Activated CD4-positive, alpha-beta T cell treated with anti-CD3 and anti-CD28 coated beads, Interleukin-2, amount 10 ng/mL, durations not matched to agents 7 days and 5 days (primary cell): ENCODE data around the gene PADI2. TPM values are rescaled to one million over a fixed set of nuclear protein-coding genes. Genes with fewer than 3 reads are reported as not detected.

Source experiments
- CTCF ChIA-PET: fragments of 350-600 bp; sonication (Branson Sonifier 250); formaldehyde crosslinking; loops from one replicate; lab custom pipeline; 2021; ENCODE audit warnings: antibody characterized with exemption; lab: Charles Lee
- POLR2A ChIA-PET: fragments of 350-600 bp; sonication (Branson Sonifier 250); formaldehyde crosslinking; loops from one replicate; lab custom pipeline; 2021; ENCODE audit warnings: antibody characterized with exemption; lab: Charles Lee
- DNase-seq: peaks from one replicate; pipeline ENCODE4 v3.0.0-alpha.2; 2020
- H3K27ac Mint-ChIP-seq: one replicate; pipeline ENCODE4 v1.8.0; 2021; ENCODE audit warnings: mild to moderate bottlenecking, moderate library complexity, mixed read lengths
- H3K27me3 Mint-ChIP-seq: one replicate; pipeline ENCODE4 v1.8.0; 2021; ENCODE audit warnings: mixed read lengths
- H3K36me3 Mint-ChIP-seq: one replicate; pipeline ENCODE4 v1.8.0; 2021; ENCODE audit warnings: low read depth, mixed read lengths
- H3K4me1 Mint-ChIP-seq: one replicate; pipeline ENCODE4 v1.8.0; 2021; ENCODE audit warnings: mixed read lengths
- H3K4me3 Mint-ChIP-seq: one replicate; pipeline ENCODE4 v1.8.0; 2021; ENCODE audit warnings: mild to moderate bottlenecking, moderate library complexity, mixed read lengths
- H3K9me3 Mint-ChIP-seq: one replicate; pipeline ENCODE4 v1.8.0; 2021; ENCODE audit warnings: mixed read lengths
- total RNA-seq, 2 experiments: library from RNA; stranded (reverse); gene quantifications; one replicate each; pipeline ENCODE4 v1.2.3, GENCODE V29; 2021

PADI2 gene
- total RNA-seq, 2 experiments from 2014 or later = 0.05 to 0.23 TPM

- DNase-seq = no peak
- no peak overlapping the region for H3K27ac Mint-ChIP-seq
- no peaks in the 10 kb centered on the region for H3K9me3 Mint-ChIP-seq
- H3K36me3 Mint-ChIP-seq = no peaks in the 10 kb centered on the region
- H3K4me3 Mint-ChIP-seq = no peak overlapping the region
- no peaks in the 10 kb centered on the region for H3K4me1 Mint-ChIP-seq
- peaks cover 13% of the 10 kb centered on the region for H3K27me3 Mint-ChIP-seq
- POLR2A ChIA-PET = no interaction called here
- CTCF ChIA-PET = interaction anchor here (0.6 kb wide), 1 partner anchor 9 kb away, joined by 3 read pairs; no protein-coding TSS in a partner anchor
Observed at GRCh38 chr1:17134724-17135123, 15.5 kb upstream of the PADI2 start.

- no peak overlapping the region for H3K27ac Mint-ChIP-seq
- DNase-seq = no peak
- H3K4me3 Mint-ChIP-seq = no peak overlapping the region
- no peaks in the 10 kb centered on the region for H3K36me3 Mint-ChIP-seq
- ChIA-PET POLR2A (no interaction called here), CTCF (interaction anchor here (1.2 kb wide), 1 partner anchor 104 kb away, joined by 3 read pairs; no protein-coding TSS in a partner anchor)
- H3K27me3 Mint-ChIP-seq = peaks cover 11% of the 10 kb centered on the region
- no peaks in the 10 kb centered on the region for H3K9me3 Mint-ChIP-seq
- H3K4me1 Mint-ChIP-seq = no peaks in the 10 kb centered on the region
Observed at GRCh38 chr1:17134034-17134433, 14.8 kb upstream of the PADI2 start.

- Mint-ChIP-seq H3K4me3 (no peak overlapping the region), H3K36me3 (no peaks in the 10 kb centered on the region), H3K27me3 (peaks cover 9% of the 10 kb centered on the region), H3K4me1 (no peaks in the 10 kb centered on the region), H3K27ac (no peak overlapping the region), H3K9me3 (no peaks in the 10 kb centered on the region)
- ChIA-PET POLR2A (no interaction called here), CTCF (interaction anchor here (0.6 kb wide), 1 partner anchor 71 kb away, joined by 3 read pairs; no protein-coding TSS in a partner anchor)
- no peak for DNase-seq
Observed at GRCh38 chr1:17130138-17130635, 10.9 kb upstream of the PADI2 start.

GRCh38 chr1:17128361-17128760 is 9.1 kb upstream of the PADI2 start:
- H3K9me3 Mint-ChIP-seq = no peaks in the 10 kb centered on the region
- H3K27me3 Mint-ChIP-seq = peaks cover 11% of the 10 kb centered on the region
- no peak overlapping the region for H3K4me3 Mint-ChIP-seq
- no peak overlapping the region for H3K27ac Mint-ChIP-seq
- ChIA-PET POLR2A (no interaction called here), CTCF (no interaction called here)
- H3K36me3 Mint-ChIP-seq = no peaks in the 10 kb centered on the region
- H3K4me1 Mint-ChIP-seq = no peaks in the 10 kb centered on the region
- DNase-seq = no peak

- Mint-ChIP-seq H3K36me3 (no peaks in the 10 kb centered on the region), H3K4me1 (no peaks in the 10 kb centered on the region), H3K27ac (no peak overlapping the region), H3K4me3 (no peak overlapping the region), H3K9me3 (no peaks in the 10 kb centered on the region), H3K27me3 (peaks cover 11% of the 10 kb centered on the region)
- peak; percentile 84 for DNase-seq
- CTCF ChIA-PET = interaction anchor here (0.6 to 1.4 kb wide), 4 partner anchors 9 to 111 kb away, joined by 3 to 5 read pairs (median 3); no protein-coding TSS in a partner anchor
- POLR2A ChIA-PET = no interaction called here
Observed at GRCh38 chr1:17125756-17126237, 6.5 kb upstream of the PADI2 start.

GRCh38 chr1:17123196-17124045 is 4.2 kb upstream of the PADI2 start:
- peaks cover 28% of the 10 kb centered on the region for H3K27me3 Mint-ChIP-seq
- no peaks in the 10 kb centered on the region for H3K9me3 Mint-ChIP-seq
- CTCF ChIA-PET = no interaction called here
- H3K27ac Mint-ChIP-seq = no peak overlapping the region
- no peak for DNase-seq
- H3K4me1 Mint-ChIP-seq = peaks cover 5% of the 10 kb centered on the region
- no peaks in the 10 kb centered on the region for H3K36me3 Mint-ChIP-seq
- POLR2A ChIA-PET = no interaction called here
- H3K4me3 Mint-ChIP-seq = no peak overlapping the region

GRCh38 chr1:17122521-17123164 is 3.4 kb upstream of the PADI2 start:
- ChIA-PET POLR2A (no interaction called here), CTCF (interaction anchor here (1.3 kb wide), 1 partner anchor 115 kb away, joined by 4 read pairs; no protein-coding TSS in a partner anchor)
- no peaks in the 10 kb centered on the region for H3K9me3 Mint-ChIP-seq
- no peaks in the 10 kb centered on the region for H3K36me3 Mint-ChIP-seq
- DNase-seq = no peak
- peaks cover 5% of the 10 kb centered on the region for H3K4me1 Mint-ChIP-seq
- H3K4me3 Mint-ChIP-seq = no peak overlapping the region
- peaks cover 36% of the 10 kb centered on the region for H3K27me3 Mint-ChIP-seq
- H3K27ac Mint-ChIP-seq = no peak overlapping the region

GRCh38 chr1:17121881-17122280 is 2.6 kb upstream of the PADI2 start:
- H3K4me3 Mint-ChIP-seq = no peak overlapping the region
- H3K9me3 Mint-ChIP-seq = no peaks in the 10 kb centered on the region
- ChIA-PET CTCF (interaction anchor here (1.3 kb wide), 1 partner anchor 116 kb away, joined by 4 read pairs; no protein-coding TSS in a partner anchor), POLR2A (no interaction called here)
- H3K27me3 Mint-ChIP-seq = peaks cover 36% of the 10 kb centered on the region
- DNase-seq = no peak
- H3K27ac Mint-ChIP-seq = no peak overlapping the region
- H3K36me3 Mint-ChIP-seq = no peaks in the 10 kb centered on the region
- H3K4me1 Mint-ChIP-seq = peaks cover 5% of the 10 kb centered on the region

- Mint-ChIP-seq H3K9me3 (no peaks in the 10 kb centered on the region), H3K27ac (no peak overlapping the region), H3K27me3 (peaks cover 41% of the 10 kb centered on the region), H3K4me1 (peaks cover 5% of the 10 kb centered on the region), H3K36me3 (no peaks in the 10 kb centered on the region), H3K4me3 (no peak overlapping the region)
- POLR2A ChIA-PET = no interaction called here
- no peak for DNase-seq
- CTCF ChIA-PET = interaction anchor here (1.3 kb wide), 1 partner anchor 116 kb away, joined by 4 read pairs; no protein-coding TSS in a partner anchor
Observed at GRCh38 chr1:17120962-17121837, 1.9 kb upstream of the PADI2 start.

- ChIA-PET CTCF (no interaction called here), POLR2A (no interaction called here)
- DNase-seq = no peak
- Mint-ChIP-seq H3K4me3 (no peak overlapping the region), H3K36me3 (no peaks in the 10 kb centered on the region), H3K27me3 (peaks cover 42% of the 10 kb centered on the region), H3K4me1 (peaks cover 5% of the 10 kb centered on the region), H3K27ac (no peak overlapping the region), H3K9me3 (no peaks in the 10 kb centered on the region)
Observed at GRCh38 chr1:17120481-17120877, 1.2 kb upstream of the PADI2 start.

- Mint-ChIP-seq H3K36me3 (no peaks in the 10 kb centered on the region), H3K4me1 (peaks cover 5% of the 10 kb centered on the region), H3K9me3 (no peaks in the 10 kb centered on the region), H3K4me3 (no peak overlapping the region), H3K27ac (no peak overlapping the region), H3K27me3 (peaks cover 42% of the 10 kb centered on the region)
- POLR2A ChIA-PET = no interaction called here
- CTCF ChIA-PET = no interaction called here
- DNase-seq = no peak
Observed at GRCh38 chr1:17119773-17120480, 676 bp upstream of the PADI2 start.

- H3K9me3 Mint-ChIP-seq = no peaks in the 10 kb centered on the region
- H3K4me1 Mint-ChIP-seq = peaks cover 5% of the 10 kb centered on the region
- ChIA-PET CTCF (no interaction called here), POLR2A (no interaction called here)
- no peak for DNase-seq
- peaks cover 42% of the 10 kb centered on the region for H3K27me3 Mint-ChIP-seq
- H3K27ac Mint-ChIP-seq = no peak overlapping the region
- no peaks in the 10 kb centered on the region for H3K36me3 Mint-ChIP-seq
- no peak overlapping the region for H3K4me3 Mint-ChIP-seq
Observed at GRCh38 chr1:17118706-17119075, 560 bp downstream of the PADI2 start.
